HepG2 (cell line): ENCODE measurements around the gene TPM2. TPM values are rescaled to one million over a fixed set of nuclear protein-coding genes. Genes with fewer than 3 reads are reported as not detected.

Source experiments
- CBFB ChIP-seq: sonication (generic); formaldehyde crosslinking; IDR thresholded peaks from 2 replicates; pipeline ENCODE4 v1.4.0; 2020; ENCODE audit warnings: missing genetic modification reagents
- CENPT ChIP-seq: sonication (generic); formaldehyde crosslinking; IDR thresholded peaks from 2 replicates; pipeline ENCODE4 v1.8.0; 2022; ENCODE audit warnings: low read depth, mild to moderate bottlenecking, moderate library complexity, missing genetic modification reagents
- ELF4 ChIP-seq: sonication (generic); formaldehyde crosslinking; IDR thresholded peaks from 2 replicates; pipeline ENCODE4 v1.5.0; 2020; ENCODE audit warnings: missing genetic modification reagents, mild to moderate bottlenecking, moderate library complexity, borderline replicate concordance
- FOXK2 ChIP-seq: fragments of 450-650 bp; IDR thresholded peaks from 2 replicates; pipeline ENCODE4 v1.6.1; 2016
- NKX3-1 ChIP-seq: sonication (generic); formaldehyde crosslinking; IDR thresholded peaks from 2 replicates; pipeline ENCODE4 v1.5.0; 2020; ENCODE audit warnings: missing genetic modification reagents
- NRL ChIP-seq: sonication (generic); formaldehyde crosslinking; IDR thresholded peaks from 2 replicates; pipeline ENCODE4 v1.5.0; 2020; ENCODE audit warnings: missing genetic modification reagents, mild to moderate bottlenecking, moderate library complexity, borderline replicate concordance
- RBAK ChIP-seq: sonication (generic); formaldehyde crosslinking; IDR thresholded peaks from 2 replicates; pipeline ENCODE4 v1.5.1; 2020; ENCODE audit warnings: mild to moderate bottlenecking, missing genetic modification reagents
- SALL2 ChIP-seq: sonication (generic); formaldehyde crosslinking; IDR thresholded peaks from 2 replicates; pipeline ENCODE4 v1.8.1; 2023; ENCODE audit warnings: mild to moderate bottlenecking, missing genetic modification reagents, inconsistent platforms
- SP4 ChIP-seq: sonication (generic); formaldehyde crosslinking; IDR thresholded peaks from 2 replicates; pipeline ENCODE4 v1.8.1; 2023; ENCODE audit warnings: mild to moderate bottlenecking, missing genetic modification reagents
- ZBTB42 ChIP-seq: sonication (generic); formaldehyde crosslinking; IDR thresholded peaks from 2 replicates; pipeline ENCODE4 v1.5.0; 2020; ENCODE audit warnings: mild to moderate bottlenecking, missing genetic modification reagents
- ZFP36L1 ChIP-seq: sonication (generic); formaldehyde crosslinking; IDR thresholded peaks from 2 replicates; pipeline ENCODE4 v1.8.0; 2022; ENCODE audit warnings: mild to moderate bottlenecking, missing genetic modification reagents, moderate library complexity
- ZFP36L2 ChIP-seq: sonication (generic); formaldehyde crosslinking; IDR thresholded peaks from 2 replicates; pipeline ENCODE4 v1.4.0; 2020; ENCODE audit warnings: missing genetic modification reagents
- ZNF234 ChIP-seq: sonication (generic); formaldehyde crosslinking; conservative IDR thresholded peaks from 2 replicates; pipeline ENCODE4 v1.5.1; 2020; ENCODE audit warnings: mild to moderate bottlenecking, missing genetic modification reagents
- ZNF282 ChIP-seq: fragments of 450-650 bp; IDR thresholded peaks from 2 replicates; pipeline ENCODE4 v1.6.1; 2018; ENCODE audit not compliant: partially characterized antibody
- ZNF33B ChIP-seq: sonication (generic); formaldehyde crosslinking; IDR thresholded peaks from 2 replicates; pipeline ENCODE4 v1.5.1; 2020; ENCODE audit warnings: mild to moderate bottlenecking, missing genetic modification reagents
- ZNF674 ChIP-seq: sonication (generic); formaldehyde crosslinking; IDR thresholded peaks from 2 replicates; pipeline ENCODE4 v1.5.0; 2020; ENCODE audit warnings: low read depth, mild to moderate bottlenecking, missing genetic modification reagents
- ZNF7 ChIP-seq: IDR thresholded peaks from 2 replicates; pipeline ENCODE4 v1.6.1; 2016; ENCODE audit warnings: missing biosample characterization, missing genetic modification reagents
- ZNF724P ChIP-seq: sonication (generic); formaldehyde crosslinking; IDR thresholded peaks from 2 replicates; pipeline ENCODE4 v1.8.0; 2022; ENCODE audit warnings: missing genetic modification reagents, borderline replicate concordance
- ZNF891 ChIP-seq: sonication (generic); formaldehyde crosslinking; IDR thresholded peaks from 2 replicates; pipeline ENCODE4 v1.5.0; 2020; ENCODE audit warnings: mild to moderate bottlenecking, missing genetic modification reagents
- polyA plus RNA-seq, 8 experiments: library from polyadenylated mRNA; depleted of rRNA in 3 of 8; stranded (reverse) in 7 of 8; unstranded in 1 of 8; fragments of >200 nt; fragmentation: Illumina TruSeq in 4 of 8; extraction: Trizol in 4 of 8; gene quantifications; 2 replicates each; pipeline versions ENCODE4 v1.2.1 to v1.2.3, GENCODE V29; 2011 to 2016; ENCODE audit warnings: low read depth in 4 of 8, missing spikeins in 1 of 8, mixed read lengths in 1 of 8; ENCODE audit not compliant: insufficient read depth in 1 of 8
- total RNA-seq, 5 experiments: library from RNA; depleted of rRNA; stranded (reverse); fragments of >200 nt; fragmentation: Illumina TruSeq; extraction: Trizol; gene quantifications; 2 replicates each; pipeline ENCODE4 v1.2.3, GENCODE V29; 2016; ENCODE audit warnings: low read depth in 1 of 5
- TF ChIP-seq, protein P1 (sequence below): sonication (generic); formaldehyde crosslinking; IDR thresholded peaks from 2 replicates; pipeline ENCODE4 v1.8.0; 2022; ENCODE audit warnings: mild to moderate bottlenecking, missing genetic modification reagents, moderate library complexity
- TF ChIP-seq, protein P2 (sequence below): sonication (generic); formaldehyde crosslinking; IDR thresholded peaks from 2 replicates; pipeline ENCODE4 v1.5.0; 2020; ENCODE audit warnings: mild to moderate bottlenecking, missing genetic modification reagents, borderline replicate concordance
- TF ChIP-seq, protein P3 (sequence below): sonication (generic); formaldehyde crosslinking; IDR thresholded peaks from 2 replicates; pipeline ENCODE4 v1.5.0; 2020; ENCODE audit warnings: mild to moderate bottlenecking, missing genetic modification reagents
- TF ChIP-seq, protein P4 (sequence below): sonication (generic); formaldehyde crosslinking; IDR thresholded peaks from 2 replicates; pipeline ENCODE4 v1.8.0; 2022; ENCODE audit warnings: mild to moderate bottlenecking, missing genetic modification reagents, moderate library complexity
- TF ChIP-seq, protein P5 (sequence below): sonication (generic); formaldehyde crosslinking; IDR thresholded peaks from 2 replicates; pipeline ENCODE4 v1.5.0; 2020; ENCODE audit warnings: mild to moderate bottlenecking, missing genetic modification reagents

Gene TPM2
- total and polyA plus RNA-seq, 2 of the 13 experiments (the other 11 are each of a cell fraction or from before 2014, with no cell fraction given), result 3.1 to 10.7 TPM

DNA sequence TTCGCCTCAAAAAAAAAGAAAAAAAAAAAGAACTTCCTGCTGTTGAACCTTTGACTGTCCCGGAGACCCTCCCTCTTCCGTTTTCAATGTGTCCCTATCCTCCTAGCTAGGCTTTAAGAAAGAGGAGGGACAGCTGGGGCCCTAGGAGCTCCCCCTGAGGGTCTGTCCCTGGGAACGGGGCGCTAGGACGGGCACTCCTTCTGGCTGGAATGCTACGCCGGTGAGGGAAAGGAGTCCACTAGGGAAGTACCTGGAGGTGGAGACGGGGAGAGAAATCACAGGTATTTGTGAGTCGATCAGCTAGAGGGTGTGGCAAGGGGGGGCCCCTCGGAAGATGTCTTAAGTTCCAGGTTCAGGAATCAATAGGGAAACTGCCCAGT, 43.6 kb downstream of the TPM2 start (continued):
- TF ChIP-seq, protein P1, sequence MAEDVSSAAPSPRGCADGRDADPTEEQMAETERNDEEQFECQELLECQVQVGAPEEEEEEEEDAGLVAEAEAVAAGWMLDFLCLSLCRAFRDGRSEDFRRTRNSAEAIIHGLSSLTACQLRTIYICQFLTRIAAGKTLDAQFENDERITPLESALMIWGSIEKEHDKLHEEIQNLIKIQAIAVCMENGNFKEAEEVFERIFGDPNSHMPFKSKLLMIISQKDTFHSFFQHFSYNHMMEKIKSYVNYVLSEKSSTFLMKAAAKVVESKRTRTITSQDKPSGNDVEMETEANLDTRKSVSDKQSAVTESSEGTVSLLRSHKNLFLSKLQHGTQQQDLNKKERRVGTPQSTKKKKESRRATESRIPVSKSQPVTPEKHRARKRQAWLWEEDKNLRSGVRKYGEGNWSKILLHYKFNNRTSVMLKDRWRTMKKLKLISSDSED, result no peak
- no peak for TF ChIP-seq ZNF7 (CRISPR knock-in tag)
- no peak for TF ChIP-seq ZNF33B (CRISPR knock-in tag)
- TF ChIP-seq RBAK, result no peak
- no peak for TF ChIP-seq SALL2
- no peak for TF ChIP-seq CENPT (CRISPR knock-in tag)
- no peak for TF ChIP-seq NKX3-1 (CRISPR knock-in tag)
- TF ChIP-seq CBFB (CRISPR knock-in tag), result no peak
- TF ChIP-seq, protein P2, sequence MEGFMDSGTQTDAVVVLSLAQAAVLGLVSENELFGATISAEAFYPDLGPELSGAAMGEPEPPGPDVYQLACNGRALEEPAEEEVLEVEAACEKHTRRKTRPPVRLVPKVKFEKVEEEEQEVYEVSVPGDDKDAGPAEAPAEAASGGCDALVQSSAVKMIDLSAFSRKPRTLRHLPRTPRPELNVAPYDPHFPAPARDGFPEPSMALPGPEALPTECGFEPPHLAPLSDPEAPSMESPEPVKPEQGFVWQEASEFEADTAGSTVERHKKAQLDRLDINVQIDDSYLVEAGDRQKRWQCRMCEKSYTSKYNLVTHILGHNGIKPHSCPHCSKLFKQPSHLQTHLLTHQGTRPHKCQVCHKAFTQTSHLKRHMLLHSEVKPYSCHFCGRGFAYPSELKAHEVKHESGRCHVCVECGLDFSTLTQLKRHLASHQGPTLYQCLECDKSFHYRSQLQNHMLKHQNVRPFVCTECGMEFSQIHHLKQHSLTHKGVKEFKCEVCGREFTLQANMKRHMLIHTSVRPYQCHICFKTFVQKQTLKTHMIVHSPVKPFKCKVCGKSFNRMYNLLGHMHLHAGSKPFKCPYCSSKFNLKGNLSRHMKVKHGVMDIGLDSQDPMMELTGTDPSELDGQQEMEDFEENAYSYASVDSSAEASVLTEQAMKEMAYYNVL (CRISPR knock-in tag), result no peak
- no peak for TF ChIP-seq ZNF674
- no peak for TF ChIP-seq ZNF724P (CRISPR knock-in tag)
- peak; percentile 75; the same call in 1 of the 2 replicates for TF ChIP-seq ELF4
- 0 out of 2 replicates have a peak, but pooled peaks have one; percentile 30 for TF ChIP-seq SP4 (CRISPR knock-in tag)
- TF ChIP-seq, protein P3, sequence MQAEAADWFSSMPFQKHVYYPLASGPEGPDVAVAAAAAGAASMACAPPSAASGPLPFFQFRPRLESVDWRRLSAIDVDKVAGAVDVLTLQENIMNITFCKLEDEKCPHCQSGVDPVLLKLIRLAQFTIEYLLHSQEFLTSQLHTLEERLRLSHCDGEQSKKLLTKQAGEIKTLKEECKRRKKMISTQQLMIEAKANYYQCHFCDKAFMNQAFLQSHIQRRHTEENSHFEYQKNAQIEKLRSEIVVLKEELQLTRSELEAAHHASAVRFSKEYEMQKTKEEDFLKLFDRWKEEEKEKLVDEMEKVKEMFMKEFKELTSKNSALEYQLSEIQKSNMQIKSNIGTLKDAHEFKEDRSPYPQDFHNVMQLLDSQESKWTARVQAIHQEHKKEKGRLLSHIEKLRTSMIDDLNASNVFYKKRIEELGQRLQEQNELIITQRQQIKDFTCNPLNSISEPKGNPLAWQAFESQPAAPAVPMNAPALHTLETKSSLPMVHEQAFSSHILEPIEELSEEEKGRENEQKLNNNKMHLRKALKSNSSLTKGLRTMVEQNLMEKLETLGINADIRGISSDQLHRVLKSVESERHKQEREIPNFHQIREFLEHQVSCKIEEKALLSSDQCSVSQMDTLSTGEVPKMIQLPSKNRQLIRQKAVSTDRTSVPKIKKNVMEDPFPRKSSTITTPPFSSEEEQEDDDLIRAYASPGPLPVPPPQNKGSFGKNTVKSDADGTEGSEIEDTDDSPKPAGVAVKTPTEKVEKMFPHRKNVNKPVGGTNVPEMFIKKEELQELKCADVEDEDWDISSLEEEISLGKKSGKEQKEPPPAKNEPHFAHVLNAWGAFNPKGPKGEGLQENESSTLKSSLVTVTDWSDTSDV (CRISPR knock-in tag), result no peak
- TF ChIP-seq FOXK2, result no peak
- no peak for TF ChIP-seq NRL (CRISPR knock-in tag)
- no peak for TF ChIP-seq ZBTB42 (CRISPR knock-in tag)
- TF ChIP-seq, protein P4, sequence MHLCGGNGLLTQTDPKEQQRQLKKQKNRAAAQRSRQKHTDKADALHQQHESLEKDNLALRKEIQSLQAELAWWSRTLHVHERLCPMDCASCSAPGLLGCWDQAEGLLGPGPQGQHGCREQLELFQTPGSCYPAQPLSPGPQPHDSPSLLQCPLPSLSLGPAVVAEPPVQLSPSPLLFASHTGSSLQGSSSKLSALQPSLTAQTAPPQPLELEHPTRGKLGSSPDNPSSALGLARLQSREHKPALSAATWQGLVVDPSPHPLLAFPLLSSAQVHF (CRISPR knock-in tag), result no peak
- no peak for TF ChIP-seq ZFP36L2 (CRISPR knock-in tag)
- TF ChIP-seq ZNF891 (CRISPR knock-in tag), result no peak
- TF ChIP-seq ZNF282, result no peak
- TF ChIP-seq, protein P5, sequence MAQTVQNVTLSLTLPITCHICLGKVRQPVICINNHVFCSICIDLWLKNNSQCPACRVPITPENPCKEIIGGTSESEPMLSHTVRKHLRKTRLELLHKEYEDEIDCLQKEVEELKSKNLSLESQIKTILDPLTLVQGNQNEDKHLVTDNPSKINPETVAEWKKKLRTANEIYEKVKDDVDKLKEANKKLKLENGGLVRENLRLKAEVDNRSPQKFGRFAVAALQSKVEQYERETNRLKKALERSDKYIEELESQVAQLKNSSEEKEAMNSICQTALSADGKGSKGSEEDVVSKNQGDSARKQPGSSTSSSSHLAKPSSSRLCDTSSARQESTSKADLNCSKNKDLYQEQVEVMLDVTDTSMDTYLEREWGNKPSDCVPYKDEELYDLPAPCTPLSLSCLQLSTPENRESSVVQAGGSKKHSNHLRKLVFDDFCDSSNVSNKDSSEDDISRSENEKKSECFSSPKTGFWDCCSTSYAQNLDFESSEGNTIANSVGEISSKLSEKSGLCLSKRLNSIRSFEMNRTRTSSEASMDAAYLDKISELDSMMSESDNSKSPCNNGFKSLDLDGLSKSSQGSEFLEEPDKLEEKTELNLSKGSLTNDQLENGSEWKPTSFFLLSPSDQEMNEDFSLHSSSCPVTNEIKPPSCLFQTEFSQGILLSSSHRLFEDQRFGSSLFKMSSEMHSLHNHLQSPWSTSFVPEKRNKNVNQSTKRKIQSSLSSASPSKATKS (CRISPR knock-in tag), result 0 out of 2 replicates have a peak, but pooled peaks have one; percentile 25
- TF ChIP-seq ZNF234 (CRISPR knock-in tag), result 0 out of 2 replicates have a peak, but pooled peaks have one; percentile 31
- no peak for TF ChIP-seq ZFP36L1 (CRISPR knock-in tag)
